GM12878 (cell line): Measurements from ENCODE around the gene ESR2. TPM values are rescaled to one million over a fixed set of nuclear protein-coding genes. Genes with fewer than 3 reads are reported as not detected.

Source experiments
- ATAC-seq: fragments of 200-7000 bp; cut with Tn5 transposase; 3 replicates; pipeline ENCODE4 v1.9.1; 2020; ENCODE audit warnings: mild to moderate bottlenecking, moderate library complexity
- BruUV-seq: library from RNA; stranded (reverse); fragments of 400-500 nt; replicated peaks from 2 replicates; lab custom pipeline; 2021; lab: Mats Ljungman, UMichigan
- CTCF ChIA-PET: fragments of 300-600 bp; sonication (Branson Sonifier 250); formaldehyde crosslinking; extraction: SDS; loops from one replicate; lab custom pipeline; 2021; ENCODE audit warnings: inconsistent platforms; lab: Yijun Ruan, JAX
- POLR2A ChIA-PET: fragments of 350-600 bp; formaldehyde crosslinking; extraction: SDS; loops from one replicate; lab custom pipeline; 2021; ENCODE audit warnings: inconsistent platforms; lab: Charles Lee
- RAD21 ChIA-PET: fragments of 300-600 bp; sonication (Branson Sonifier 250); formaldehyde crosslinking; loops from one replicate; lab custom pipeline; 2023; ENCODE audit warnings: antibody characterized with exemption; ENCODE audit not compliant: unreplicated experiment; lab: Charles Lee
- SMC1A ChIA-PET: fragments of 300-600 bp; sonication (Branson Sonifier 250); formaldehyde crosslinking; loops from one replicate; lab custom pipeline; 2023; ENCODE audit not compliant: unreplicated experiment, uncharacterized antibody; lab: Charles Lee
- DNase-seq: peaks from one replicate; pipeline ENCODE4 v3.0.0-alpha.2; 2011; ENCODE audit warnings: low read depth, low spot score
- FAIRE-seq: peaks from 3 replicates; lab custom pipeline; 2011; peaks lifted over from hg19 to GRCh38; lab: Jason Lieb, UNC
- H2AFZ ChIP-seq: 2 replicates; pipeline ENCODE4 v1.6.0; 2011; ENCODE audit warnings: low read depth, low read length, control low read depth; ENCODE audit not compliant: control insufficient read depth
- H3K27ac ChIP-seq: 2 replicates; pipeline ENCODE4 v1.5.1; 2011; ENCODE audit warnings: control low read depth; ENCODE audit not compliant: control insufficient read depth, insufficient read depth
- H3K27me3 ChIP-seq, 2 experiments: replicated peaks in 1 of 2; 2 replicates each; pipeline versions ENCODE4 v1.6.0 to v1.6.1; 2011; ENCODE audit warnings: low read length in 1 of 2; ENCODE audit not compliant: control insufficient read depth in 2 of 2, insufficient read depth in 2 of 2
- H3K36me3 ChIP-seq, 2 experiments: 2 replicates each; pipeline ENCODE4 v1.5.1; 2011; ENCODE audit warnings: low read length in 1 of 2; ENCODE audit not compliant: control insufficient read depth in 2 of 2, insufficient read depth in 2 of 2
- H3K4me1 ChIP-seq: 2 replicates; pipeline ENCODE4 v1.6.1; 2011; ENCODE audit warnings: mild to moderate bottlenecking, low read length, moderate library complexity, mixed read lengths; ENCODE audit not compliant: control insufficient read depth, insufficient read depth
- H3K4me2 ChIP-seq: 2 replicates; pipeline ENCODE4 v1.6.0; 2011; ENCODE audit warnings: control low read depth; ENCODE audit not compliant: control insufficient read depth, insufficient read depth
- H3K4me3 ChIP-seq: fragments of 200-600 bp; sonication (generic); 2 replicates; pipeline ENCODE4 v1.5.1; 2016
- H3K79me2 ChIP-seq: 2 replicates; pipeline ENCODE4 v1.6.0; 2011; ENCODE audit warnings: low read length; ENCODE audit not compliant: control insufficient read depth, insufficient read depth
- H3K9ac ChIP-seq: 2 replicates; pipeline ENCODE4 v1.8.0; 2011; ENCODE audit warnings: low read length, control low read depth, mixed read lengths; ENCODE audit not compliant: control insufficient read depth, insufficient read depth
- H3K9me3 ChIP-seq: replicated peaks from 3 replicates; pipeline ENCODE4 v1.5.1; 2011; ENCODE audit warnings: mild to moderate bottlenecking, low read length; ENCODE audit not compliant: control insufficient read depth, insufficient read depth
- H4K20me1 ChIP-seq: 2 replicates; pipeline ENCODE4 v1.6.0; 2011; ENCODE audit not compliant: control insufficient read depth, insufficient read depth
- ASH2L ChIP-seq: fragments of 300-600, 200-600 bp; sonication (generic); IDR thresholded peaks from 2 replicates; pipeline ENCODE4 v1.6.1; 2017; ENCODE audit warnings: low read depth, mild to moderate bottlenecking, borderline replicate concordance
- ATF7 ChIP-seq: fragments of 450-650 bp; IDR thresholded peaks from 2 replicates; pipeline ENCODE4 v1.6.1; 2016; ENCODE audit warnings: low read depth, mild to moderate bottlenecking
- CBX5 ChIP-seq: sonication (generic); IDR thresholded peaks from 2 replicates; pipeline ENCODE4 v1.6.1; 2016; ENCODE audit warnings: low read depth, moderate library complexity, mild to moderate bottlenecking, inconsistent platforms
- KDM1A ChIP-seq: fragments of 200-600 bp; sonication (generic); IDR thresholded peaks from 2 replicates; pipeline ENCODE4 v1.6.1; 2016; ENCODE audit warnings: borderline replicate concordance
- NFXL1 ChIP-seq: fragments of 450-650 bp; IDR thresholded peaks from 2 replicates; pipeline ENCODE4 v1.6.1; 2017; ENCODE audit warnings: antibody characterized with exemption, mild to moderate bottlenecking, borderline replicate concordance
- PAX5 ChIP-seq: IDR thresholded peaks from 2 replicates; pipeline ENCODE4 v1.6.1; 2011; ENCODE audit warnings: low read depth, low read length, borderline replicate concordance
- RBBP5 ChIP-seq: fragments of 200-600 bp; sonication (generic); conservative IDR thresholded peaks from 2 replicates; pipeline ENCODE4 v1.6.1; 2016
- RELA ChIP-seq: fragments of 450-650 bp; IDR thresholded peaks from 2 replicates; pipeline ENCODE4 v1.8.0; 2014; ENCODE audit warnings: borderline replicate concordance; ENCODE audit not compliant: partially characterized antibody
- TARDBP ChIP-seq: IDR thresholded peaks from 2 replicates; pipeline ENCODE4 v1.6.1; 2016; ENCODE audit warnings: borderline replicate concordance
- TCF3 ChIP-seq: IDR thresholded peaks from 2 replicates; pipeline ENCODE4 v1.6.1; 2012; ENCODE audit warnings: low read depth, mild to moderate bottlenecking, low read length, borderline replicate concordance; ENCODE audit not compliant: insufficient read depth
- WGBS: methylation state at CpG from one replicate; pipeline ENCODE4 v1.1.6; 2016; ENCODE audit warnings: low lambda C conversion rate; ENCODE audit not compliant: insufficient replicate concordance, insufficient coverage; ENCODE audit errors: missing lambda C conversion rate; 5-methylcytosine and 5-hydroxymethylcytosine counted together
- in situ Hi-C: fragments of 300-500 bp; cut with MboI; formaldehyde crosslinking; loops from 9 replicates; pipeline ENCODE4 v1.14.3; 2018; ENCODE audit warnings: mixed read lengths
- intact Hi-C: fragments of 100-400 bp; cut with micrococcal nuclease; formaldehyde crosslinking; loops from one replicate; pipeline ENCODE4 v1.14.2; 2022; ENCODE audit not compliant: unreplicated experiment
- polyA plus RNA-seq, 11 experiments: library from polyadenylated mRNA; depleted of rRNA in 4 of 11; unstranded in 6 of 11; stranded (reverse) in 5 of 11; fragments of >200 nt; fragmentation: Nextera tagmentation in 4 of 11; fragmentation: Illumina TruSeq in 1 of 11; extraction: Ambion mirVana in 4 of 11; extraction: Trizol in 1 of 11; gene quantifications; 1 replicate in 1 of 11; 2 replicates in 10 of 11; pipeline versions ENCODE4 v1.2.1 to v1.2.3, GENCODE V29; 2011 to 2016; ENCODE audit warnings: inconsistent platforms in 2 of 11, missing spikeins in 2 of 11, low read depth in 1 of 11
- total RNA-seq, 4 experiments: library from RNA; depleted of rRNA in 3 of 4; stranded (reverse); fragments of >200 nt in 3 of 4; fragmentation: Illumina TruSeq in 1 of 4; extraction: Trizol in 1 of 4; gene quantifications; 2 replicates each; pipeline versions ENCODE4 v1.2.1 to v1.2.3, GENCODE V29; 2013 to 2021
- TF ChIP-seq, protein P1 (sequence below): IDR thresholded peaks from 2 replicates; pipeline ENCODE4 v1.6.1; 2011; ENCODE audit warnings: low read depth, mild to moderate bottlenecking, low read length, moderate library complexity, borderline replicate concordance; ENCODE audit errors: extremely low read depth
- TF ChIP-seq, protein P2 (sequence below): fragments of 450-650 bp; IDR thresholded peaks from 2 replicates; pipeline ENCODE4 v1.6.1; 2017; ENCODE audit warnings: antibody characterized with exemption, mild to moderate bottlenecking, moderate library complexity
- TF ChIP-seq, protein P3 (sequence below): IDR thresholded peaks from 2 replicates; pipeline ENCODE4 v1.6.1; 2011; ENCODE audit warnings: low read depth, low read length, improper control_type of control experiment, borderline replicate concordance

Gene ESR2
- total and polyA plus RNA-seq, 10 of the 15 experiments (the other 5 are each of a cell fraction or from before 2014, with no cell fraction given): 0.29 to 2.6 (median 0.81) TPM

DNA sequence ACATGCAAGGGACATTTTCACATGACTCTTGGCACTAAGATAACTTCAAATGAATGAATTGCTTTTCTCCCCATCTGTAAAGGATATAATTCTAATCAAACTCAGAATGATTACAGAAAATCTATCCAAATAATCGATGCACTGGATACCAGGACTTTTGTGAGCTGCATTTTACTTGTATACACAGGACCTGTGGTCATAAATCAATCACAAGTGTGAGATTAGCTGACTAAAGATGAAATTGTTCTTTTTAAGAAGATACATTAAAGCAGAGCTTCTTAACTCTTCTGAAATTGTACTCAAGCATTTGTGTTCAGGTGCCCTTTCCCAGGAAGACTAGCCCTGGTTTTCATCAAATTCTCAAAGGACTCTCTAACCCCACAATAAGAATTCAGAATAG lies 66.3 kb downstream of the ESR2 start:
- ATAC-seq: no peak
- intact Hi-C loops (no loop called here), in situ Hi-C loops (no loop called here)
- no peak for DNase-seq
- RAD21 ChIA-PET: interaction anchor here (1.2 to 1.5 kb wide), 2 partner anchors 15 to 68 kb away, joined by 3 to 4 read pairs; no protein-coding TSS in a partner anchor
- H3K9me3 ChIP-seq: no peaks in the 10 kb centered on the region
- WGBS: 53% methylated on average over 1 of the region's 1 CpG
- FAIRE-seq: no peak
- POLR2A ChIA-PET: interaction anchor here (1.0 kb wide), 1 partner anchor 18 kb away, joined by 3 read pairs; no protein-coding TSS in a partner anchor
- peaks cover 4 to 19% of the 10 kb centered on the region in 2 experiments for H3K36me3 ChIP-seq
- H3K4me3 ChIP-seq: no peak overlapping the region
- SMC1A ChIA-PET: interaction anchor here (0.8 to 3.1 kb wide), 2 partner anchors 9 to 127 kb away, joined by 3 to 12 read pairs; no protein-coding TSS in a partner anchor
- CTCF ChIA-PET: interaction anchor here (1.1 to 1.2 kb wide), 2 partner anchors 9 to 75 kb away, joined by 3 to 6 read pairs; no protein-coding TSS in a partner anchor
- no peak overlapping the region for H3K9ac ChIP-seq
- TF ChIP-seq ATF7 (no peak), TCF3 (no peak), PAX5 (no peak), ASH2L (no peak), RBBP5 (no peak), TARDBP (no peak)
- H2AFZ ChIP-seq: no peak overlapping the region
- BruUV-seq: no TSS peak
- no peak overlapping the region for H3K4me2 ChIP-seq
- H3K79me2 ChIP-seq: no peaks in the 10 kb centered on the region
- no peaks in the 10 kb centered on the region for H3K27me3 ChIP-seq
- peaks cover 11% of the 10 kb centered on the region for H3K4me1 ChIP-seq
- H3K27ac ChIP-seq: no peak overlapping the region
- no peaks in the 10 kb centered on the region for H4K20me1 ChIP-seq

DNA sequence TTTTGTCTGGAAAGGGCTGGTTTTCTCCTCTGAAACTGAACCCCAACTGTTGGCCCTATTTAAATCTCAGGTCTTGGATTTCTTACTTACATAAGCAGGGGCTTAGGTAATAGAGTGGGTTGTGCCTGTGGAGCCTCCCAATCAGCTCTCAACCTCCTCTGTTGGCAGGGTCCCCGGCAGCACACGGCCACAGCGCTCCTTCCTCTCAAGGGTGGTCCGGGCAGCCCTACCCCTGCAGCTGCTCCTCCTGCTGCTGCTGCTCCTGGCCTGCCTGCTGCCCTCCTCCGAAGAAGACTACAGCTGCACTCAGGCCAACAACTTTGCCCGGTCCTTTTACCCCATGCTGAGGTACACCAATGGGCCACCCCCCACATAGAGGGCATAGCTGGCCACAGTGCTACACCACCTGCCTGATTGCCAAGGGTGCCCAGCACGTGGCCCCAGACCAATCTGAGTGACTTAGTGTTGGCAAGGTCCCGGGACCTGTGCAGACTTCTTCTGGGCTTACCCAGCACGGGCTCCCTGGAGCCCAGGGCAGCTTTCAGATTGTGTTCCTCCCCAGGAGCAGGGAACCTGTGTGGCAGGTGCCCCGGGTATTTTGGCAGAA lies 68.9 kb downstream of the ESR2 start:
- no TSS peak for BruUV-seq
- peaks cover 7% of the 10 kb centered on the region for H3K4me1 ChIP-seq
- CTCF ChIA-PET: no interaction called here
- no peak overlapping the region for H3K4me3 ChIP-seq
- no peak overlapping the region for H3K9ac ChIP-seq
- ATAC-seq: no peak
- RAD21 ChIA-PET: no interaction called here
- no peaks in the 10 kb centered on the region for H4K20me1 ChIP-seq
- no peak for FAIRE-seq
- WGBS: 83% methylated on average over 10 of the region's 10 CpGs
- no peak for DNase-seq
- POLR2A ChIA-PET: interaction anchor here (1.4 kb wide), 1 partner anchor 10 kb away, joined by 5 read pairs; no protein-coding TSS in a partner anchor
- no peaks in the 10 kb centered on the region for H3K79me2 ChIP-seq
- H3K27ac ChIP-seq: no peak overlapping the region
- H3K9me3 ChIP-seq: no peaks in the 10 kb centered on the region
- peaks cover 11 to 25% of the 10 kb centered on the region in 2 experiments for H3K36me3 ChIP-seq
- SMC1A ChIA-PET: interaction anchor here (2.5 kb wide), 1 partner anchor 10 kb away, joined by 10 read pairs; no protein-coding TSS in a partner anchor
- intact Hi-C loops (no loop called here), in situ Hi-C loops (no loop called here)
- no peaks in the 10 kb centered on the region for H3K27me3 ChIP-seq
- H2AFZ ChIP-seq: no peak overlapping the region
- no peak overlapping the region for H3K4me2 ChIP-seq
- TF ChIP-seq, protein P1, sequence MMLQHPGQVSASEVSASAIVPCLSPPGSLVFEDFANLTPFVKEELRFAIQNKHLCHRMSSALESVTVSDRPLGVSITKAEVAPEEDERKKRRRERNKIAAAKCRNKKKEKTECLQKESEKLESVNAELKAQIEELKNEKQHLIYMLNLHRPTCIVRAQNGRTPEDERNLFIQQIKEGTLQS: no peak
- TF ChIP-seq KDM1A: no peak
- TF ChIP-seq NFXL1: no peak
- TF ChIP-seq CBX5: no peak
- no peak for TF ChIP-seq RELA
- TF ChIP-seq, protein P2, sequence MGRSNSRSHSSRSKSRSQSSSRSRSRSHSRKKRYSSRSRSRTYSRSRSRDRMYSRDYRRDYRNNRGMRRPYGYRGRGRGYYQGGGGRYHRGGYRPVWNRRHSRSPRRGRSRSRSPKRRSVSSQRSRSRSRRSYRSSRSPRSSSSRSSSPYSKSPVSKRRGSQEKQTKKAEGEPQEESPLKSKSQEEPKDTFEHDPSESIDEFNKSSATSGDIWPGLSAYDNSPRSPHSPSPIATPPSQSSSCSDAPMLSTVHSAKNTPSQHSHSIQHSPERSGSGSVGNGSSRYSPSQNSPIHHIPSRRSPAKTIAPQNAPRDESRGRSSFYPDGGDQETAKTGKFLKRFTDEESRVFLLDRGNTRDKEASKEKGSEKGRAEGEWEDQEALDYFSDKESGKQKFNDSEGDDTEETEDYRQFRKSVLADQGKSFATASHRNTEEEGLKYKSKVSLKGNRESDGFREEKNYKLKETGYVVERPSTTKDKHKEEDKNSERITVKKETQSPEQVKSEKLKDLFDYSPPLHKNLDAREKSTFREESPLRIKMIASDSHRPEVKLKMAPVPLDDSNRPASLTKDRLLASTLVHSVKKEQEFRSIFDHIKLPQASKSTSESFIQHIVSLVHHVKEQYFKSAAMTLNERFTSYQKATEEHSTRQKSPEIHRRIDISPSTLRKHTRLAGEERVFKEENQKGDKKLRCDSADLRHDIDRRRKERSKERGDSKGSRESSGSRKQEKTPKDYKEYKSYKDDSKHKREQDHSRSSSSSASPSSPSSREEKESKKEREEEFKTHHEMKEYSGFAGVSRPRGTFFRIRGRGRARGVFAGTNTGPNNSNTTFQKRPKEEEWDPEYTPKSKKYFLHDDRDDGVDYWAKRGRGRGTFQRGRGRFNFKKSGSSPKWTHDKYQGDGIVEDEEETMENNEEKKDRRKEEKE: no peak
- TF ChIP-seq, protein P3, sequence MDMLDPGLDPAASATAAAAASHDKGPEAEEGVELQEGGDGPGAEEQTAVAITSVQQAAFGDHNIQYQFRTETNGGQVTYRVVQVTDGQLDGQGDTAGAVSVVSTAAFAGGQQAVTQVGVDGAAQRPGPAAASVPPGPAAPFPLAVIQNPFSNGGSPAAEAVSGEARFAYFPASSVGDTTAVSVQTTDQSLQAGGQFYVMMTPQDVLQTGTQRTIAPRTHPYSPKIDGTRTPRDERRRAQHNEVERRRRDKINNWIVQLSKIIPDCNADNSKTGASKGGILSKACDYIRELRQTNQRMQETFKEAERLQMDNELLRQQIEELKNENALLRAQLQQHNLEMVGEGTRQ: no peak
